EH (cell line): ENCODE results near the gene RUBCNL.
"Not testable (repeated sequence)": the region's sequence is repeated elsewhere in the genome, so short reads cannot be mapped to it uniquely, and the experiment has no call there.

ENCODE experiments used
- DNase-seq: peaks from one replicate; pipeline ENCODE4 v3.0.0-alpha.2; 2015; ENCODE audit warnings: low read depth

RUBCNL gene, protein sequence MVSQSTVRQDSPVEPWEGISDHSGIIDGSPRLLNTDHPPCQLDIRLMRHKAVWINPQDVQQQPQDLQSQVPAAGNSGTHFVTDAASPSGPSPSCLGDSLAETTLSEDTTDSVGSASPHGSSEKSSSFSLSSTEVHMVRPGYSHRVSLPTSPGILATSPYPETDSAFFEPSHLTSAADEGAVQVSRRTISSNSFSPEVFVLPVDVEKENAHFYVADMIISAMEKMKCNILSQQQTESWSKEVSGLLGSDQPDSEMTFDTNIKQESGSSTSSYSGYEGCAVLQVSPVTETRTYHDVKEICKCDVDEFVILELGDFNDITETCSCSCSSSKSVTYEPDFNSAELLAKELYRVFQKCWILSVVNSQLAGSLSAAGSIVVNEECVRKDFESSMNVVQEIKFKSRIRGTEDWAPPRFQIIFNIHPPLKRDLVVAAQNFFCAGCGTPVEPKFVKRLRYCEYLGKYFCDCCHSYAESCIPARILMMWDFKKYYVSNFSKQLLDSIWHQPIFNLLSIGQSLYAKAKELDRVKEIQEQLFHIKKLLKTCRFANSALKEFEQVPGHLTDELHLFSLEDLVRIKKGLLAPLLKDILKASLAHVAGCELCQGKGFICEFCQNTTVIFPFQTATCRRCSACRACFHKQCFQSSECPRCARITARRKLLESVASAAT

GRCh38 chr13:46387064-46387851, at the start of gene RUBCNL:
Gene RUBCNL (minus strand): TSS chr13:46387252. CDS start chr13:46372475, 14,777 bp downstream.
- DNase-seq: peak; percentile 20

- not testable (repeated sequence) for DNase-seq
Observed at GRCh38 chr13:46429558-46429957, 42.5 kb upstream of the RUBCNL start.

GRCh38 chr13:46405457-46405856, 18.4 kb upstream of the RUBCNL start:
- no peak for DNase-seq

DNA sequence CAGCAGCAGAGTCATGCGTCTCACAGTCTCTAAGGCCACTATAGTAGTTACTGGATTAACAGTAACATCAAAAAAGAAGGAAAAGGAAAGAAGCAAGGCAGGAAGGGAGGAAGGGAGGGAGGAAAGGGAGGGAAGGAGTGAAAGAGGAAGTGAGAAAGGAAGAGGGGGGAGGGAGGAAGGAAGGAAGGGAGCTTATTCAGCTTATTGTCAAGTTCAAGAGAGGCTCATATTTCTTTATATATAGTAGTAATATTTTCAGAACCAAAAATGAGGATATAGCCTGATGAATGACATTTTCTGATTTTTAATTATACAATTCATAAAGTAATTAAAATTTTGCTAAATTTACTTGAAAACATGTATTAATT, 17.7 kb upstream of the RUBCNL start:
- no peak for DNase-seq

DNA sequence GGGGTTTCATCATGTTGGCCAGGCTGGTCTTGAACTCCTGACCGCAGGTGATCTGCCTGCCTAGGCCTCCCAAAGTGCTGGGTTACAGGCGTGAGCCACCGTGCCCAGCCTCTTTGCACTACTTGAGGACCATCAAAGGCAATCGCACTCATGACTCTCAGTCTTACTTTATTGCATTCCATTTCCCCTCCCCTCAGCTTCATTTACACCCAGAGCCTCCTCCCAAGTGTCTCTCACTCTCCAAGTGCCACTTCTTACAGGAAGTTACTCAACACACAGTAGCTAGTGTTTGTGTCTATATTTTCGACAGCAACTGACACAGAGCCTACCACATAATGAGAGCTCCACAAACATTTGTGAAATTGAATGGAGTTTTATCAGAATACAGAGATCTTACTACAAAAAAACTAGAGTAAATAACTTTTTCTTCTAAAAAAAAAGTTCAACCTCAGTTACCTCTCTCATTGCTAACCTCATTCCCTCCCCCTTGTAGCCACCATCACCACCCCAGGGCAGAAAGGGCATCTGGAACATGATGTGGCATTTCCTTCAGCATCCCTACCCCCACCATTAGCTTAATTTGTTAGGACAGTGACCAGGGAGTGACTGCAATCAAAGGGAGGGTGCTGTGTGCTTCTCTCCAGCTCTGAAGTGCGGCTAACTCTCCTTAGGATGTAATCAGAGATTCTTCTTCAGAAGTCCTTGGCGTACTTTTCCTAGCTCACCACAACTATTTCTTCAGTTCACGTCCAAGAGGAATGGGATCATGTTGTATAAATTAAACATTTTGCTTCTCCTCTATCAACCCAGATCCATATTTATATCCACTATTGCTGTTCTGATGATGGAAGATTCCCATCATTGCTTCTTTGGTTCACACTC, 17.0 kb upstream of the RUBCNL start:
- peak; percentile 12 for DNase-seq

GRCh38 chr13:46402178-46402577, 15.1 kb upstream of the RUBCNL start:
- no peak for DNase-seq

GRCh38 chr13:46401432-46401831, 14.4 kb upstream of the RUBCNL start:
- no peak for DNase-seq

GRCh38 chr13:46396341-46396740, 9.3 kb upstream of the RUBCNL start:
- DNase-seq: peak; percentile 47

GRCh38 chr13:46392967-46393366, 5.9 kb upstream of the RUBCNL start:
- no peak for DNase-seq

GRCh38 chr13:46389457-46390451, 2.7 kb upstream of the RUBCNL start:
- no peak for DNase-seq

- no peak for DNase-seq
Observed at GRCh38 chr13:46388846-46389245, 1.8 kb upstream of the RUBCNL start.

DNA sequence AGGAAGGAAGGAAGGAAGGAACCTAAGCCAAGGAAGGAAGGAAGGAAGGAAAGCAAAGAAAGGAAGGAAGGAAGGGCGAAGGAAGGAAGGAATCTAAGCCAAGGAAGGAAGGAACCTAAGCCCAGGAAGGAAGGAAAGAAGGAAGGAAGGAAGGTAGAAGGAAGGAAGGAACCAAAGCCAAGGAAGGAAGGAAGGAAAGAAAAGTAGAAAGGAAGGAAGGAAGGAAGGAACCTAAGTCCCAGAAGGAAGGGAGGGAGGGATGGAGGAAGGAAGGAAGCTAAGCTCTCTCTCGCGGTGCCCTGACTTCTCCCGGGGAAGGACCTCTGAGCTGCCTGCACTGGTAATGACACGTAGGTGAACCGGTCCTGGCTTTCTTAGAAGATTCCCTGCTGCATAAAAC, 1.3 kb upstream of the RUBCNL start:
- DNase-seq: no peak

DNA sequence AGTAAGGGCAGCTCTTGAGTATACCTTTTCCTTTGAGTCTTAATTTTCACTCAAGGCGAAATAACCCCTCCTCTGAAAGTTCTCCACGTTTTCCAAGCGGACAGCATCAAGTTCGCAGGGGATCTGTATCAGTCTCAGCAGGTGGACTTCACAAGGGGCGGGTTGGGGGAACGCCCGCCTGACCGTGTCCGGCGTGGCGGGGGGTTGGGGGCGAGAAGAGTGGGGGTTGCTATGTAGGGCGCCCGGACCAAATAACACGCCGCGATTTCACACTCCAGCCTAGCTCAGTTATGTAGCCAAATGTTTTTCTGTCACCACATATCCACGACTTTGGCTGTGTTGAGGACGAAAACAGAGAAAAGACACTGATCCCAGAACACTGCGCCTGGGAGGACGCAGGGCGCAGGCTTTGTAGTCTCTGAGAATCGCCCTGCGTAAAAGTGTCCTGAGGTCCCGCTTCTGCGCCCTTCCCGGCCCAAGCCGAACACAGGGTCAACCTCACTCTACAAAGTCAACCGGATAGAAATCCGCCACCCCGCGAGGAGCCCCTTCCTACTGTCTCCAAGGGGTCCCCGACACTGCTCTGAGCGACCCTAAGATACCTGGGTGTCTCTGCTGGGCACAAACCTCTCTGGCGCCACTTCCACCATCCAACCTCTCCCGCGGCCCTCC, 524 bp downstream of the RUBCNL start:
- no peak for DNase-seq

- no peak for DNase-seq
Observed at GRCh38 chr13:46385946-46386345, 1.1 kb downstream of the RUBCNL start.

DNA sequence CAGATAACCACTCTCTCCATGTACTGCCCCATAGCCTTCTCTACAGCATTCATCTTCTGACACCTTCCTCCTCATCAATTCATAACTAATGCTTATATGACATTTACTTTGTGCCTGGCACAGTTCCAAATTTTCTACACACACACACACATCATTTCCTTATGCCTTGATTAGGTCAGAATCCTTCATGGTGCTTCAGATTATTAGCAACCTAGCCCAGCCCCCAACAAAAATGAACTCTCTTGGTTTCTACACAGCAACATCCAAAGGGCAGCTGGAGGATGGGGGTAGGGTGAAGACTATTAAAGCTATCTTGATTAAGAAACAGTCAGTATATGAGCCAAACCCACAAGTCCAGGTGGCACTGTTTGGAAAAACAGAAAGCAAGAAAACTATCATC, 3.7 kb downstream of the RUBCNL start:
- DNase-seq: no peak

GRCh38 chr13:46382224-46382623, 4.8 kb downstream of the RUBCNL start:
- DNase-seq: no peak

DNA sequence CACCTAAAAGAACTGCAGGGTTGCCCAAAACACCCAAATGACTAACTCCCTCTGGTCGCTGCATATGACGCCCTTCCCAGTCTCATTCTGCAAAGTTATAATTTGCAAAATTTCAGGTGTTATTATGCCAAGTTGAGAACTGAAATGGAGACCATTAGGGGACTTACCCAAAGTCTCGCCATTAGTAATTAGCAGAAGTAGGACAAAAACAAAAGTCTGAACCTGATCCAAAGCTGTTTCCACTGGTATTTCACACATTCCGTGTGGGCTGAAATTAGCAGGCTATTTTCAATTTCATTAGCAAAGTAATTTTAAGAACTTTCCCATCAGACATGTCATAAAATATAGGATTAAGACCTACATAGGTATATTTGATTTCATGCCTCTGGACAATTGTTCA, 6.8 kb downstream of the RUBCNL start:
- DNase-seq: no peak

- DNase-seq: no peak
Observed at GRCh38 chr13:46379611-46380010, 7.4 kb downstream of the RUBCNL start.

- no peak for DNase-seq
Observed at GRCh38 chr13:46378411-46378810, 8.6 kb downstream of the RUBCNL start.

GRCh38 chr13:46377554-46377953, 9.5 kb downstream of the RUBCNL start:
- no peak for DNase-seq
